ENCODE results near the gene M1AP. TPM values are rescaled to one million over a fixed set of nuclear protein-coding genes. Genes with fewer than 3 reads are reported as not detected.

M1AP gene
- total RNA-seq, 1 donor from 2014 or later: not detected

DNA sequence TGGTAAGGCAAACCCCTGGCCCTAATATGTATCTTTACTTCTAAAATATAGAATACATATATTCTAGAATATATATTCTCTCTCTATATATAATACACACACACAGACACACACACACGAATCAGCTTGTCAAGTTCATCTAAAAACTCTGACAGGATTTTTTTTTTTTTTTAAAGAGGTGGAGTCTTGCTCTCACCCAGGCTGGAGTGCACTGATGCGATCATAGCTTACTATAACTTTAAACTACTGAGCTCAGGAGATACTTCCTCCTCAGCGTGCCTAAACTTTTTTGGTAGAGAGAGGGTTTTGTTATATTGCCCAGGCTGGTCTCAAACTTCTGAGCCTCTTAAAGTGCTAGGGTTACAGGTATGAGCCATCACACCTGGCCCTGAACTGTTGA, 48.5 kb downstream of the M1AP start:
- no peak for DNase-seq (ENCODE audit: low spot score)

DNA sequence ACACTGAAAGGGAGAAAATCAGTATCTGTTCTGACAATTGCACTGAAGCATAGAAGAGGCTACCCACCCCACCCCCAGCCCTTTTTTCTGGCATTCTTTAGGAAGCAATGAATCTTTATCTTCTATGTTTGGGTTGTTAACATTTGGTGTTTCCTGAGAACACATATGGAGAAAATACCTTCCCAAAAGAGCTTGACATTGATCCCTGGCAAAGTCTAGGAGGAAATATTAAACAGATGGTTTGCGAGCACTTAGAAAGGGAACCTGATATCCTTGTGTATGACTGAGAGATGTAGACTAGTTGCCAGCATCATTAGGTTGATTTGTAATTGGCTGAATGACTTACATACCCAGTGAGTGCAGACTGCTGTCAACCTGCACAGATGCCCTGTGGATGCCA, 50.7 kb downstream of the M1AP start:
- ATAC-seq (no peak), DNase-seq (ENCODE audit: low spot score) (no peak)

More for the DNA sequence above, 48.5 kb downstream of the M1AP start:
- ATAC-seq: no peak

DNA sequence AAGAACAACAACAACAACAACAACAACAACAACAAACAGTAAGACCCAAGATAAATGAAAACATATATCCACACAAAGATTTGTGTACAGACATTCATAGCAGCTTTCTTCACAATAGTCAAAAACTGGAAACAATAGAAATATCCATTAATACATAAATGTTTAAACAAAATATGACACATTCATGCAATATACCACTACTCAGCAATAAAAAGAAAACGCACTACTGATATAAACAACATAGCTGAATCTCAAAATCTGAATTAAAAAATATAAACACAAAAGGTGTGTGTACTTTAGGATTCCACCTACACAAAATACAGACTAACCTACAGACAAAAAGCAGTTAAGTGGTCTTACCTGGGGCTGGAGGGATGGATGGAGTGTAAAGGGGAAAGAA, 51.5 kb downstream of the M1AP start:
- no peak for DNase-seq (ENCODE audit: low spot score)
- no peak for ATAC-seq

DNA sequence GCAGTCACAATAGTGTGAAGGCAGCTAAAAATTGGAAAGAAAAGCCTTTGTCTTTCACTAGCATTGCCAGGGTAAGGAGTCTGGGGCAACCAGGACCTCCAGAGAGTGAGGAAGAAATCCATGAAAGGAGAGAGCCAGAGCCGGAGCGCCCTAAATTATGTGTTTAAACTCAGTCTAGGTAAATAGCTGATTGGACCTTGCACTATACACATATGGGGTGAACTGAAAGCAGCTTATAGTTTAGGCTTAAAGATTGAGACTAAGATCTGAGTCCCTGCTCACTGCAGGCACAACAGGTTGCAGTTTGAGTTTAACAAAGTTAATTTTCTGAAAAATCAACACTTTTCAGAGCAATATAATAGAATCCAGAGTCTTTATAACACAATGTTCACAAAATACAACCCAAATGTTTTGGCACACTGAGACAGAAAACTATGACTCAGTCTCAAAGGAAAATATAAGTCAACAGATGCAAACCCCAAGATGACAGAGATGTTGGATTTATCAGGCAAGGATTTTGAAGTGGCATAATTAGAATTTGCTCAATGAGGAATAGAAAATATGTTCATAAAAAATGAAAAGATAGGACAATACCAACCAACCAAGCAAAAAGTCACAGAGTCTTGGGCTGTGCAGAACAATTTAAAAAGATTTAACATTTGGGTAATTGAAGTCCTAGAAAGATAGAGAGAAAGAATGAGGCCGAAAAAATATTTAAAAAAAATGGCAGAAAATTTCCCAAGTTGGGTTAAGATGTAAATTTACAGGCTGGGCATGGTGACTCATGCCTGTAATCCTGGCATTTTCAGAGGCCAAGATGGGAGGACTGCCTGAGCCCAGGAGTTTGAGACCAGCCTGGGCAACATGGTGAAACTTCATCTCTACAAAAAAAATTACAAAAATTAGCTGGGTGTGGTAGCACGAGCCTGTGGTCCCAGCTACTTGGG, 54.0 kb downstream of the M1AP start:
- no peak for ATAC-seq
- DNase-seq (ENCODE audit: low spot score): no peak

DNA sequence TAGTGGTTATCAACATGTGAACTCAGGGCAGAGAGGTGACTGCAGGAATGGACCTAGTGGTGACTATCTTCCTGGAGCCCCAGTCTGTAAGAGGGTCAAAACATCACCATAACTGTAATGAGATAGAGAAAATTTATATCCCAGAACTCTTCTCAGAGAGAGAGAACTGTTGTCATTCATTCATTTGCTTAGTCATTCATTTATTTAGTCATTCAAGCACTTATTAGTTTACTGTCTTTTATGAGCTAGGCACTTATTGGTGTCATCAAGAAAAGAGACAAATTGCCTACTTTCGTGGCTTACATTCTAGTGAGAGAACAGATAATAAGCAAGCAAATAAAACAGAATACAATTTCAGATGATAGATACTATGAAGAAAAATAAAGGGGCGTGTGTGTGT, 59.5 kb downstream of the M1AP start:
- DNase-seq (ENCODE audit: low spot score) (no peak), ATAC-seq (no peak)

DNA sequence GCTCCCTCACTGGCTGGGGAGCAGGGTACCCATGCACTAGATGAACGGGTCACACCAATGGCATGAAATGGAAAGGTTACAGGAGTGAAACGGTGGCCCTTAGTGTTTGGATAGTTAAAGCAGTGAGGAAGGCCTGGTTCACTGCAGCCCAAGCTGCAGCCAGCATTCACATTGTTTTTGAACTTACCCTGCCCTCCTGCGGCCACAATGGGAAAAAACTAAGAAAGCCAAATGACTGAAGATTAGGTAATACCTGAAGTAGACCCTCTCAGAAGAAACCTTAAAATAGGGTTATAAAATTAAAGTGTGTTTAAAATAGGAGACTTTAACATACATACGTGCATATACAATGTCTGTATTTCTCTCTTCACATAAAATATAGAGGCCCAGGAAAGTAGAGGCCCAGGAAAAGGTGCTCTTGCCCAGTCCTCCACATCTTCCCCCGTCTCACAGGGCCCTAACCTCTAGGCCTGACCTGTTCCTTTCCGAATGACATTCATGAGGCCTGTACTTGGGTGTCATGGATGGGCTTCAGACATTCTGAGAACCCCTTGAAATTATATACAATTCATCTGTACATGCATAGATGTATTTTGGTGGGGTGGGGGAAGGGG, 60.4 kb downstream of the M1AP start:
- ATAC-seq (peak; percentile 99), DNase-seq (ENCODE audit: low spot score) (peak; percentile 63)

DNA sequence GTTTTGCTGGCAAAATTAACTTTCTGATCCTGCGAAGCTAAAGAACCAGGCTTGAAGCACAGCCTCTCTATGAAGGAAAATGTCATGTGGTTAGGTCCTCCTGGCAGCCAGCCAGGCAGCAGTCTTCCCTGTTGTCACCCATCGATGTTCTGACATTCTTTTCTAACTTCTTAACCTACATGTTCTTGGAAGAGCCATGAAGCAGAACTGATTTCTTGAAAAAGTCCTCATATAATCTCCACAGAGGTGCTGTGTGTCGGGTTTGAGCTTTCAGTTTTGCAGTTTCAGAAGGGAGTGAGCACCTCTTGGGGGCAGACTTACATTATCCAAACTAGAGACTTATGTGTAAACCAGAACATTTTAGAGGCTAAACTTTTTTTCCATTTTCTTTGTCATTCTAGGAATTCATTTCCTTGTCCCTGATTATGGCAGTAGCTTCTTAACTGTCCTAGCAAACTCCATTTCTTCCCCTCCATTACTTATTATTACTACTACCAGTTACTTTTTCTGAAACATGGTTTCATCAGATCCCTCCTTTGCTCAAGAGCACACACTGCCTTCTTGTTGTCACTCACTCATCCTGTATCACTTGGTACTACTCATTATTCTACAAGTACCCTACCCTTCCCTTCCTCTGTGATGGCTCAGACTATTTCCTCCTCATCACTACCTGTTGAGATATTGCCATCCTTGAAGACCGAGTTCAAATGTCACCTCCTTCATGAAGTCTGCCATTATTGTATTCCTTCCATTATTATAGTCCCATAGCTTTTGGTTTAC, 62.5 kb downstream of the M1AP start:
- no peak for ATAC-seq
- DNase-seq (ENCODE audit: low spot score): no peak

DNA sequence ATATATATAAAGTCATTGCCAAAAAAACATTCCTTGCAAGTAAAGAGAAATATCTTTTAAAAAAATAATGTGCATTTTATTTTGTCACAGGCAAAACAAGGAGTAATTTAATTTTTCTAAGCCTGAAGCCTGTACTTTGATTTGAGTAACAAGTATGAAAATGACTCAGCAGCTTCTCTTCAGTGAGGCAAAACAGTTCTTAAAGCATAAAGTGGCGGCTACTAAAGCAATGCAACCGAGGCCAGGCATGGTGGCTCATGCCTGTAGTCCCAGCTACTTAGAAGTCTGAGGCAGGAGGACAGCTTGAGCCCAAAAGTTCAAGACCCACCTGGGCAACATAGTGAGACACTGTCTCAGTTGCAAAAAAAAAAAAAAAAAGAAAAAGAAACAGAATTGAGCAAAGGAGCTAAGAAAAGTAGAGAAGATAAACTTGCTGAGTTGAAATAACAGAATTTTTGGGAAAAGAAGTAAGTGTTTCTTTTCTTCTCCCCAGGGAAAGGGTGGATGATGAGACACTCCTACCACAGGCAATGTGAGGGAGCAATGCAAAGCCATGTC, 64.0 kb downstream of the M1AP start:
- no peak for DNase-seq (ENCODE audit: low spot score)
- no peak for ATAC-seq

DNA sequence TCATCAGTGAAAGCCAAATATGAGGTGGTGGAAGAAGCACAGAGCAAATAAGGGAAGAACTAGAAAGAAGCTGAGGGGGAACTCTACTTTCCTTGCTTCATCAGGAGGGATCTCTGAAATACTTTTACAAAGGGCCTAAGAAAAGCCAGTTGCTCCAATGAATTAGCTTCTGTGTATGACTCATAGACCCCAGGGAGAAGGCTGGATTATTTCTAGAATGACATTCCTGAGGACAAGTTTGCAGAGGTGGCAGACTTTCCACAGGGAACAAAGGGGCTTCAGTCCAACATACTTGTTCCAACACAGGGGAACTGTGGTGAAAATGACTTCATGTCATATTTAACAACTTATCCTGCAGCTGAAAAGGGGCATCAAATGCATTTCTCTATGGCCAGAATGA, 64.6 kb downstream of the M1AP start:
- no peak for DNase-seq (ENCODE audit: low spot score)
- ATAC-seq: no peak

DNA sequence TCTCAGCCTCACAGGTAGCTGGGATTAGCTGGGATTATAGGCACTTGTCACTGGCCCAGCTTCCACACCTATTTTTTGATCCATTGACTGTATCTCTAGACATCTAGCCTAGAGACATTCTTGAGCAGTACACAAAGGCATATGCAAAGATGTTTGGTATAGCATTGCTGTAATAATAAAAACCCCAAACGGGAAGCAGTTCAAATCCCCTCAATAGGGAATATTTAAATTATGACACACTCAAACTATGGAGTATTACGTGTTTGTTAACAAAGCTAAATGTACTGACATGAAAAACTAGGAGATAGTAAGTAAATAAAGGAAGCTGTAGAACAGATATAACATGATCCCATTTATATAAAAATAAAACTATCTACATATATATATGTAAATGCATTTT, 65.9 kb downstream of the M1AP start:
- DNase-seq (ENCODE audit: low spot score): no peak
- no peak for ATAC-seq

DNA sequence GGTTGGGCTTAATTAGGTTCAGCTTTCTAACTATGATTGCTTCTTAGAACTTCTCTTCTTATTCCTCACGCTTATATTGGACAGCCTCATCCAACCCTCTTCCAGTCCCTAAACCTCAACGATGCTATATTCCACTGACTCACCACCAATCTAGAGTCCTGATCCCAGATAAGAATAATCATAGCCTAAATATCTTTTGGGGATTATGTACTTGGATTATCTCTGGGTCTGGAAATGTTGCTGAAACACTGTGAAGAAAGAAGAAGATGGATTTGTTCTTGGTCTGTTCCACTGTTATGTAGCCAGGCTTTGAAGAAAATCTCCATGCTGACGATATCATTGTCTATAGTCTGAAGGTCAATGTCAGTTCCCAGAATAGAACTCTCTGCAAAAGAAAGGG, 66.7 kb downstream of the M1AP start:
- no peak for ATAC-seq
- DNase-seq (ENCODE audit: low spot score): no peak

DNA sequence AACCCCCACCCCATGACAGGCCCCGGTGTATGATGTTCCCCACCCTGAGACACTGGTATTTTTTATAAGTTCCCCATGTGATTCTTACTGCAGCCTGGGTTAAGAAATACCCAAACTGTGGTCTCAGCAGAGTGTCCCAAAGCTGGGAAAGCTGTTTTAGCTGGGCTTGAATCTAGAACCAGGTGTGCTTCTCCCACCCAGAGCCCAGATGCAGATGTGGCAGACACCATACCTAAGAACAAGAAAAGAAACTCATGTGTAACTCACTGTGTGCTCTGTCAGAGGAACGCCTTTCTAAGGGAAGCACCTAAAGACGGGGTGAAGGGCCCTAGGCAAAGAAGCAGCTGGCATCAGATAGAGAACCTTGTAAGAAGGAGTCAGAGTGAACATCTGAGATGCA, 69.7 kb downstream of the M1AP start:
- ATAC-seq (no peak), DNase-seq (ENCODE audit: low spot score) (no peak)

DNA sequence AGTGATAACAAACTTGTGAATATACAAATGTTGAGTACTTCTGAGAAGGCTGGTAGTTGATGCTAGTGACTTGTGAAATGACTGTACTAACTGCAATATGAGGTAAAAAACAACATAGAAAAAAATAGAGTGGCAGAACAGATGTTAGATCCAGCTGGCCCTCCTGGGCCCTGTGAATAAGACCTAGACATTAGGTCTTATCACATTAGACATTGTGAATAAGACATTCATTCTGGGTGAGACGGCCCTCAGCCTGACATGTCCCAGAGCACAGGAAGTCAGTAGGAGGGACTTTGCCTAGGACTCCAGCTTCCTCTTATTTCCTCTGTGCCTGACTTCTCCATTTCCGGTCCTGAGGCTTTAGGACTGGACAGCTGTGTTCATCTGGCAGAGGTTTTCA, 70.7 kb downstream of the M1AP start:
- peak; percentile 55 for ATAC-seq
- DNase-seq (ENCODE audit: low spot score): no peak

DNA sequence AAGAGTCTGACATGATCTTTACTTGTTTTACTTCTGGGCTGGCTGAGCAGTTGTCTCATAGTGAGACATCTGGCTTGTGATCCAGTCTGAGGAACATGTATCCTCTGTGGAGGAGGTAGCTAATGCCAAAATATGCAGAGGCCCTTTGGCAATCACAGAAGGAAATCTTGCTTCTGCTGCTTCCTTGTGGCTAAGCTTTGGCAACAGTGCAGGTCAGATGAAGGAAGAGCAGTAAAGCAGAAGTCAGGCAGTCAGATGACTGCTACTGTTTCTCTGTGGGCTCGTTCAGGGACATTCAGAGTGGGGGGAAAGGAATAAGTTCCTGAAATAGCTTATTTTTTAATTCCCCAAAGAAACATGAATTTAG, 71.3 kb downstream of the M1AP start:
- ATAC-seq (peak; percentile 34), DNase-seq (ENCODE audit: low spot score) (no peak)

DNA sequence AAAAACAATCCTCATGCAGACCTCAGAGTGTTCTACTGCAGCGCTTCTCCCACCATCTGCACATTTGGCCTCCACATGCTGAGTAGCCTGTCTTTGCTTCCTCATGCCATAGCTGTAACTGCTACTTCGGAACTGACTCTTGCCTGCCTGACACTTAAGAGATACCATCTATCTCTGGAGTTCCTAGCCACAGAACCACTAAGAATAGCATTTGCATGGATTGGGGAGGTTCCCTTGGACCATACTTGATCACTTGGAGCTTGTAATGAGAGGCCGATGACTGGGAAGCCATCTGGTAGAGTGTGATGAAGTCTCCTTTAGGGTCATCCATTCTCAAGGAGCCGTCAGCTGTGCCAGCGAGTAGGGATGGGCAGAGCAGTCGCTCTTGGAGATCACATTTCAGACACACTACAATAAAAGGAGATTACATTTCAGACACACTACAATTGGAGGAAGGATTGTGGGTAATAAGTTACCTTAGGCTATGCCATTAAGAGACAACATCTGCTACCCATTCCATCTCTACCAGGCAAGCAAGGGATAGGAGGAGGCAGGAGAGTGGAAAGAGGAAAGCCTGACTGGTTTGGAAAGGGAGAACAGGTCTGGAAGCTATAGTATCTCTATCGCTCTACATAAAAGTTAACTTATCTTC, 71.8 kb downstream of the M1AP start:
- no peak for ATAC-seq
- no peak for DNase-seq (ENCODE audit: low spot score)

DNA sequence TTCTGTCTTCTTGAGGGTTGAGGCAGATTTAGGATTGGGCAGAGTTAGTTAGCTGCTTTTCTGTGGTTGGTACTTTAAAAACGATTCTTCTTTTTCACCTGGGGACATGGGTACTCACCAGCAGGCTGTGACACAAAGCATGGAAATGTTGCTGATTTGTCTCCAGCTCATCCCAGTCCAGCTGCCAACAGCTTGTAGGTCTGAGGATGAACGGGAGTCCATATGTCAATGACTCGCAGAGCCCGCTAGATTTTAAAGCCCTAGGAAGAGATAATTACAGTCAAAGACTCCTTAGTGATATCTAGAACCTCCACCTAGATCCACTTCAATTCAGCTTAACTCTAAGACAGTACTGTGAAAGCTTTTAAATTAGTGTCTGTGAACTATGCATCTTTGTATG, 72.8 kb downstream of the M1AP start:
- no peak for DNase-seq (ENCODE audit: low spot score)
- ATAC-seq: no peak

DNA sequence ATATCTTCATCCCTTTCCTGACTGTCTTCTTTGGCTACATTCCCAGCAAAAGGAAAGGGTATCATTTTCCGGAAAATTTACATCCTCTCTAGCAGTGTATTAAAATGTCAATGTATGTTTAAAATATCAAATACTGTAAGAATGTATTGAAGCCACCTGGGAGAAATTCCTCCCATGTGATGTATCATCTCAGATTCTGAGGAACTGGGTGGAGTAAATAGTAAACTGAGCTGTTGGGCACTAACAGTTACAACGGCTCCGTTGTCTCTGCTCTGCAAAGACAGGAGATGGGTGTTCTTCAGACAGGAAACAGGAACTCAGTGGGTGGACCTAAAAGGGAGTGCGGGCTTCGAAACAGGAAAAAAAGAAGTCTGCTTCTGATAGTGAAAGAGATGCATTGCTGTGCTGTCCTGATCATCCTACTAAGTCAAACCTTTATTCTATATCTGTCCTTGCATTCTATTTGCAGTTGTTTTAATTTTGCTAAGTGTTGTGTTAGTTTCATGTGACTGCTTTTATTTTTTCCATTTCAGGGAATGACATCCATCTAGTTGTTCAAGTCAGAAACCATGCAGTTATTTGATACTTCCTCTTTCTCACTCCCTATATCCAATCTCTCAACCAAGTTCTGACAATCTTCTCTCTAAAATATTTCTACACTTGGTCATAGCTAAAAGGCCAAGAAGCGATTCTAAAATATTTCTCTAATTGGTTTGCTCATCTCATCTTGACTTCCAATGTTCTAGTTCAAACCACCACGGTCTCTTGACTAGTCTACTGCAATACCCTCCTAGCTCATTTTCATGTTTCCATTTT, 74.2 kb downstream of the M1AP start:
- ATAC-seq: peak; percentile 65
- DNase-seq (ENCODE audit: low spot score): no peak

DNA sequence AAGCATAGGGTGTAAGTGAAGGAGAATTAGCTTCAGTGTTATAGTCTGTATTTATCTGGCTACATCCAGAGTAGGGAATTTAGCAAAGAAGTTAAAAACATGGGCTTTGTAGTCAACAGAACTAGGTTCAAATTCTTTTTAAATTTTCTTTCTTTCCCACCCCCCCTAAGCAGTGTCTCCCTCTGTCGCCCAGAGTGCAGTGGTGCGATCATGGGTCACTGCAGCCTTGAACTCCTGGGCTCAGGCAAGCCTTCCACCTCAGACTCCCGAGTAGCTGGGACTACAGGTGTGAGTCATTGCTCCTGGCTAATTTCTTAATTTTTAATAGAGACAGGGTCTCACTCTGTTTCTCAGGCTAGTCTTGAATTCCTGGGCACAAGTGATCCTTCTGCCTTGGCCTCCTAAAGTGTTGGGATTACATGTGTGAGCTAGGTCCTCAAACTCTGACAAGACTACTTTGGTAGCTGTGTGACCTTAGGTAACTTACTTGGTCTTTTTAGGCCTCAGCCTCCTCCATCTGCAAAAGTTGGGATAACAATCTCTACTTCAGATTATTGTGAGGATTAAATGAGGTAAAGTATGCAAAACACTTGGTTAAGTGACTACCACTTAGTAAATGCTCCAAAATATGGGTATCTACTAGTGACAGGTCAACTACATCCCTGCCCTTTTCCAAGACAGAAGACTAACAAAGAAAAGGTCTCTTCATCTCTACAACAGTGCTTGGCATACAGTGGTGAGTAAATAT, 75.8 kb downstream of the M1AP start:
- DNase-seq (ENCODE audit: low spot score) (no peak), ATAC-seq (no peak)

DNA sequence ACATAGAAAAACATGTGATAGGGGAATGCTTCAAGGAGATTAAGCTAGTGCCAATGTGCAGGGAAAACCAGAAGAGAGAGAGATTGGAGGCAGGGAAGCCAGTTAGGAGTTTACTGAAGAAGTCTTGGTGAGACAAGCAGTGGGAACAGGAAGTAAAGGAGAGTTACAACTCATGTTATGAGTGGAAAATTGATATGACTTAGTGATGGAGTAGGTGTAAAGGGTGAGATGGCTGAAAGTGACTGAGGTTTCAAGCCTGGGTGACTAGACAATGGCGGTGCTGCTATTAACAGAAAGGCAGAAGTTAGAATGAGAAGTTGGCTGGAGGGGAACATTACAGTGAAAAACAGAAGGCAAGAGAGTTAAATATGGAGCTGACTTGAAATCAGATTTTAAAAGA, 77.1 kb downstream of the M1AP start:
- ATAC-seq (no peak), DNase-seq (ENCODE audit: low spot score) (no peak)
